GM21381 (cell line): ENCODE data around the gene RCAN1.
"Not testable (repeated sequence)": the region's sequence is repeated elsewhere in the genome, so short reads cannot be mapped to it uniquely, and the experiment has no call there.

Source experiments
- ATAC-seq: cut with Tn5 transposase; IDR thresholded peaks from one replicate; pipeline ENCODE4 v1.9.1; 2021; ENCODE audit warnings: mild to moderate bottlenecking, moderate library complexity; ENCODE audit not compliant: unreplicated experiment

The RCAN1 gene

DNA sequence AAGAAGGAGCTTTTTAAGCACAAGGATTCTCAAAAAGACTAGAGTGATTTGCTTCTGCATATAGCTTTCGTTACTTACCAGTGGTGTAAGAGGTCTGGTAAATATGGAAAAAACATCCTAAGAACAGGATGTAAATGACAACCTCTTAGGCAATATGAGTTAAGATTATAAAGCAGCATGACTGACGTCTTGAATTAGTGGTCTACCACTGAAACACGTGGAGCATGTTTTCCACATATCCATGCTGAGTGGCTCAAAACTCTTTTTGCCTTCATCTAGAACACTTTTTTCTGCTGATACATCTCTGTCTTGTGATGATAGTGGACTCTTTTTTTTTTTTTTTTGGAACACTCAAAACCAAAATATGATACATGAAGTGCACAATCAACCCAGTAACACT, 44.6 kb downstream of the RCAN1 start:
- no peak for ATAC-seq

- no peak for ATAC-seq
Observed at GRCh38 chr21:34569381-34569979, 45.4 kb downstream of the RCAN1 start.

- ATAC-seq: not testable (repeated sequence)
Observed at GRCh38 chr21:34568801-34569200, 46.1 kb downstream of the RCAN1 start.

DNA sequence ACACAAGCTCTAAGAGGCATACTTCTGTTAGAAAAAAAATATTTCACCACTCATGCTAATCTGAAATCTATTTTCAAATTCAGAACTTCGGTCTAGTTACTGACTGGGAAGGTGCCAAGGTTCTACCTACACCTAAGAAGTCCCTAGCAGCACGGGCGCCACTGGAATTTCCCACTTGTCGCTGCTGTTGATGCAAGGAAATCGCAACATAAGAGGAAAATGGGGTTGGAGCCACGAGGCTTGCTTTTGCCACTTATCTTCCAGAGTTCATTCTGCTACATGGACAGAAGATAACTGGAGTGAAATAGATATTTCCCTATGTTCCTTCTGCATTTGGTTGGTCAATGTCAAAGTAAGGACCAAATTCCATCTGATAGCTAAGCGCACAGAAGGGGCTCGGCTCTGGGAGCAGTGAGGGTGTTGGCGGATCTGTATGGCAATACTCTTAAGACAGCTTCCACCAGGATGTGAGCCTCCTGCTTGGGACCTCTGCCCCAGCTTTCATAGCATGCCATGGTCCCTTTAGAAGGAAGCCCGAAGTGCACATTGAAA, 47.2 kb downstream of the RCAN1 start:
- no peak for ATAC-seq

DNA sequence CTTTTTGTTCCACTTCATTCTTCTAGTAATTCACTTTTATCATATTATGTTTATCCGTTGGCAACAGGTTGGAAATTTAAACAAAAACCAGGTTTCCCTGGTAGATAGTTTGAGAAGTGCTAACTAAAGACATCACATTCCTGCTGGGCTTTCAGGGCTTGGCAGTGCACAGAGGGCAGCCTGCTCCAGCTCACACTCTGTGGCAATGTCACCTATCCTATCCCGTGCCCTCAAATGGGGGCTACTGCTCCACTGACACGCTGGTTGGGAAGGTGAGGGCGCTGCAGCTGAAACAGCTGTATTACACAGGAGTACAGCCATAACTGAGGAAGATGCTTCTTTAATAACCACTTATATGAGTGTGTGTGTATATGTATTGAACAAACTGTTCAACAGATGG, 49.7 kb downstream of the RCAN1 start:
- ATAC-seq: no peak

DNA sequence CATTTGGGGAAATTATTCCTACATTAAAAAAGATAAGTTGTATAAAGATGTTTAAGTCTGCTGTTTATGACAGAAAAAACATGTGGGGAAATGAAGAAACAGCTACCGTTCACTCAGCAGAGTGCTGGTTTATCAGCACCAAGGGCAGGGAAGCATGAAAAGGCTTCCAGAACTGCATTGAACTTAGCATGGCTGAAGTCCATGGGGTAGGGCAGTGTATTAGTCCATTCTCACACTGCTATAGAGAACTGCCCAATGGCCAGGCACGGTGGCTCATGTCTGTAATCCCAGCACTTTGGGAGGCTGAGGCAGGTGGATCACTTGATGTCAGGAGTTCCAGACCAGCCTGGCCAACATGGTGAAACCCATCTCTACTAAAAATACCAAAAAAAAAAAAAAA, 51.5 kb downstream of the RCAN1 start:
- not testable (repeated sequence) for ATAC-seq

DNA sequence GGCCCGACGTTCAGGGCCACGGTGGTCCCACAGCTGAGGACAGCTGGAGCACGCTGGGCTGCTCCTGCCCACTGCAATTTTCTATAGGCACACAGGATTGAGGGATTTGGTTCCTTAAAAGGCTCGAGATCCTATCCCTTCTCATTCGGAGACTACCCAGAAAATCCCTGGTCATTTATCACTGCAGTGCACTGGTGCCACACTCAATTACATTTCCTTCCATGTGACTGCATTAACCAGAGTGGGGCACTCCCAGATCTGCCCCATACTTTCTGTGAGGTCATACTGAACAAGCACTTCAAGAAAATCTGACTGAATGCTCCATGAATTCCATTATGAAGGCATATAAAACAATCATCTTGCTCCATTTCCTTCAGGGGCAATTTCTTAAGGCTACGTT, 53.1 kb downstream of the RCAN1 start:
- ATAC-seq: no peak

DNA sequence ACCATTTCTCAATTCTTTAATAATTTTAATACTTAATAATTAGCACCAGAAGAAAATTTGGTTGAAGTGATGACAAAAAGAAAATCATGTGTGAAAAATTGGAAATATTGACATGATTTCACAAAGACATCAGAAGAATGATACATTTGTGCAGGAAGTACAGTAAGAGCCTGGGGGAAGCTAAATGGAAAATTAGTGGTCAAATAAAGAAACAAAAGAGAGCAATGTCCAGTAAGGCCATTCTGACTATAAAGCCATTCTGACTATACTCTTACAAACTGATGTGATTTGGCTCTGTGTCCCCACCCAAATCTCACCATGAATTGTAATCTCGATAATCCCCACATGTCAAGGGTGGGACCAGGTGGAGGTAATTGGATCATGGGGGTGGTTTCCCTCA, 54.3 kb downstream of the RCAN1 start:
- ATAC-seq: no peak

- ATAC-seq: no peak
Observed at GRCh38 chr21:34560021-34560420, 54.9 kb downstream of the RCAN1 start.

DNA sequence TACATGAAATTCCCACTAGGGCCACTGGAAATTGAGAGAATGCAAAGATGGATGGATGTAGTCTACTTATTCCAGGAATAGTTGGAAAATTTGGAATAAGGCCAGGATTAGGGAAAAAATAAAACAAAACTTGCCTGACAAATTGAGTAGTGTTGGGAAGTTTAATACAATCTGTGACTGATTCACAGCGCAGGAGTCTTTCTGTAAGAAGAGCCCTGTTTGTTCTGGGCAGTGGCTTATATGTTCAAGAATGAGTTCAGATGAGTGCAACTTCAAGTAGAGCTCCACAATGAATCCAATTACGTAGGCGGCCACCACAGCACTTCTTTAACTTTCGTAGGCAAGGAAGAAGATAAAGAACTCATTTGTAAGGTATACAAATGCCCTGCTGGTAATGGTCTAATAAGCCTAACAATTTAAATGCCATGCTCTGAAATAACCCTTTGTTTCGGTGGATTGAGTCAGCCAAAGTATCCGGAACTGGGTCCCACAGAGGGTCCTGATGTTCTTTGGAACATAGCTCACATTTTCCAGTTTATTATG, 55.8 kb downstream of the RCAN1 start:
- no peak for ATAC-seq

- ATAC-seq: no peak
Observed at GRCh38 chr21:34558166-34558565, 56.7 kb downstream of the RCAN1 start.

DNA sequence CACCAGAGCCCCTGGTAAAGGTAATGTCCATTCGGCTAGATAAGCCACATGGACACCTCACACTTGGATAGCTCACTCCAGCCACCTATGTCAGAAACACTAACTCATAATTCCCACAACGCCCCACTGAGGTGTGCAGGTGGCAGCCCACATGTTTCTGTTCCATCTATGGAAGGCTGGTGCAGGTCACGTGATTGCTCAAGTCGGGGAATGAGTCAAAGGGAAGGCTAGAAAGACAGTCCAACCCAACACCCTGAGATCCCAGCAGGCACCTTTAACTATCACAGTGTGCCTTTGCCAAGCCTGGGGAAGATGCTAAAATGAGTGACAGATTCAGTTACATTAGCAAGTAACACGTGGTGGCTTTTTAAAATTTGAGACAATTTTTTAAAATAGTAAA, 57.7 kb downstream of the RCAN1 start:
- ATAC-seq: no peak

GRCh38 chr21:34554670-34555069, 60.2 kb downstream of the RCAN1 start:
- ATAC-seq: not testable (repeated sequence)

DNA sequence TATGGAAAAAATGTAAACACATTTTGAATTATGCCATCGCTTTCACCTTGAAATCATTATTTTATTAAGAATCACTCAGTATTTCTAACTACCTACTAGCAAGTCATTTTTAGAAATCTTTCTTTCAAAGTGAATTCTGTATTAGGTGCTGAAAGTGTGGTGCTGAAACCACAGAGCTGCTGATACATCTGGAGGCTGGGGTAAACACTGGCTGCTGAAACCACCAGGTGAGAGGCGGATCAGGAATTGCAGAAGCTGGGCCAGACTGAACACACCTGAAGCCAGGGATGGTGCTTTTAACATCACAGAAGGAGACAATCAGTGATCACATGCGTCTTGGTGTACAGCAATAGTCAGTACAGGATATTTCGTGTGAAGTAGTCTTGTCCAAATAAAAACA, 60.7 kb downstream of the RCAN1 start:
- no peak for ATAC-seq

DNA sequence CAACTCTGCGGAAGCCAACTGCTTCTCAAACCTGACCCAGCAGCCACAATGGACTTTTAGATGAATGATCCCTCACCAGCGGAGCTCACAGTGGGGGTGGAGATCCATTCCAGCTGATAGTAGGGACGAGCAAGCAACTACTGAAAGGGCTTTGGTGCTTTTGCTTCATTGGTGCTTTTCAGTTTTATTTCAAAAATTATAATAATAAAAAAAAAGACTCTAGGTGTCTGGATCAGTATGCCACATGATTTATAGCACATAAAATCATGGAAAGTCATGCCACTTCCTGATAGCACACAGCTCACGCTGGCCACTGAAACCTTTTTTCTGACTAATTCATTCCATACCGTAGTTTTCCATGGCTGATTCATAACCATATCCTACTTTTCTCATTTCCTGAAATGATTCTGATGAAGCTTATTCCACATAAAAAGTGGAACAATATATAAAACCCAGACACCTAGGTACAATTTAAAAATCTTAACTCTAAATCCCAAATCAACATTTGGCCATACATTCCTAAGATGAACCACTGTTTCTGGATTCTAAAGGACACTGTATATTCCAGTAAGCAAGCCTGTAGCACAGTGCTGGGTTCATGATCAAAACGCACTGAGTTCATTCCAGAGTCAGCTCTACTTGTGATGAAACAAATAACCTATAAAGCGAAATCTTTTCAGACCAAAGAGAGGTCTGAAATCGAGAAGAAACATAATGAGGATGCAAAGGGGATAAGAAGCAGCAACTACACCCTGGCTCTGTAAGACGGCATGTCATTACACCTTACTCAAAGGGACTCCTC, 61.6 kb downstream of the RCAN1 start:
- no peak for ATAC-seq

- no peak for ATAC-seq
Observed at GRCh38 chr21:34552360-34553098, 62.4 kb downstream of the RCAN1 start.

DNA sequence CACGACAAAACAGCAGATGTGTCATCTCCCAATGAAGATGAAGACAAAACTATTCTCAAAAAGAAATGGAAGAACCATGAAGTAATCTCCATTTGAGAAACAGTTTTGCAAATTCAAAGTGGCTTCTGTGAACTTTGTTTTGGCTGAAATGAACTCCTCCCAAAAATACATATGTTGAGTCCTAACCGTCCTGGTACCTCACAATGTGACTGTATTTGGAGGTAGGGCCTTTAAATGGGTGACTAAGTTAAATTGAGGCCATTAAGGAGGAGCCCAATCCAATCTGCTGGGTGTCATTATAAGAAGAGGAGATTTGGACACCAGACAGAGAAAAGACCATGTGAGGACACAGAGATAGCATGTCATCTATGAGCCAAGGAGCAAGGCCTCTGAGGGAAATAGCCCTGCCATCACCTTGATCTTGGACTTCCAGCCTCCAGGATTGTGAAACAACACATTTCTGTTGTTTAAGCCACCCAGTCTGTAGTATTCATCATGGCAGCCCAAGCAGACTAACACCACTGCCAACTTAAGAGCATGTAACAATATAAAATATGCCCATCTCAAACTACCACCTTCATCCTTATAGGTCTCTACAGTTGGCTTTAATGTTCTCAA, 64.6 kb downstream of the RCAN1 start:
- no peak for ATAC-seq

DNA sequence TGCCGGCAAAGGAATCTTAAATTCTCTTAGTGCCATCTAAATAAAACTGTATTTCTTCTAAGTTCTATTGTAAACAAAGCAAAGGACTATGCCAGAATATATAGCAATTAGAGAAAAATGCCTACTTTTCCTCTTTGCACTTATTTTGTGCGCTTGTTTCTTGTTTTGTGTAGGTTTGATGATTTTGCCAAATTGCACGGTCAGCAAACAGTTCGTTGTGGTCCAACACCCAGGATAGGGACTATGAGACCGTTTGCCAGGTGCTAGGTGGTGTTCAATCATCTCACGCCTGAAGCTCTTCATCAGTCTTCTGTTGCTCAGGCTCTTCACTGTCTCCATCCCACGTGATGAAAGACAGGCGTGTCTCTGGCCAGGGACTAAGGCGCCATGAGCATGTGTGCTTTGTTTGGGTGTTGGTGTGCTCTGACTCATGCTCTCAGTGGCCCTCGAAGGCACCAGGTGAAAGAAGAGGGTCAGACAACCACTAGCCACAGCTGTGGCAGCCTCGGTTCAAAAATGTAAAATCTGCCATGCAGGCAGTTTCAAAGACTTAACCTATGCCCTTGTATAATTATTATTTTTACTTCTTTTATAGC, 66.0 kb downstream of the RCAN1 start:
- ATAC-seq: no peak

DNA sequence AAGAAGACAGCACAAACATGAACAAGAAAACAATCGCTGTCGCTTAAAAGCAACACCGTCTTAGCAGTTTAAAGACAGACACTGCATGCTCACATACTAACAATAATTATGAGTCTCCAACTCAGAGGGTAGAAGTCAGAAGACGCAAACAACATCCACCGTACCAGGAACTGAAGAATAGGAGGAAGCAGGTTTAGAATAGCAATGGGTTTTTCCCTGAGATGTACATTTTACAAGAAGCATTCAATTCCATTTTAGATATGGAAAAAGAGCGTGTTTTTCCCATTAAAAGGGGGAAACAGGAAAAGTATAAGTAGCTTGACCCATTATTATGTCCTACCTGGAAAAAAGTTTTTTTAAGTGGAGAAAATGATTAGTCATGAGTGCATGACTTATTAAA, 68.4 kb downstream of the RCAN1 start:
- no peak for ATAC-seq

DNA sequence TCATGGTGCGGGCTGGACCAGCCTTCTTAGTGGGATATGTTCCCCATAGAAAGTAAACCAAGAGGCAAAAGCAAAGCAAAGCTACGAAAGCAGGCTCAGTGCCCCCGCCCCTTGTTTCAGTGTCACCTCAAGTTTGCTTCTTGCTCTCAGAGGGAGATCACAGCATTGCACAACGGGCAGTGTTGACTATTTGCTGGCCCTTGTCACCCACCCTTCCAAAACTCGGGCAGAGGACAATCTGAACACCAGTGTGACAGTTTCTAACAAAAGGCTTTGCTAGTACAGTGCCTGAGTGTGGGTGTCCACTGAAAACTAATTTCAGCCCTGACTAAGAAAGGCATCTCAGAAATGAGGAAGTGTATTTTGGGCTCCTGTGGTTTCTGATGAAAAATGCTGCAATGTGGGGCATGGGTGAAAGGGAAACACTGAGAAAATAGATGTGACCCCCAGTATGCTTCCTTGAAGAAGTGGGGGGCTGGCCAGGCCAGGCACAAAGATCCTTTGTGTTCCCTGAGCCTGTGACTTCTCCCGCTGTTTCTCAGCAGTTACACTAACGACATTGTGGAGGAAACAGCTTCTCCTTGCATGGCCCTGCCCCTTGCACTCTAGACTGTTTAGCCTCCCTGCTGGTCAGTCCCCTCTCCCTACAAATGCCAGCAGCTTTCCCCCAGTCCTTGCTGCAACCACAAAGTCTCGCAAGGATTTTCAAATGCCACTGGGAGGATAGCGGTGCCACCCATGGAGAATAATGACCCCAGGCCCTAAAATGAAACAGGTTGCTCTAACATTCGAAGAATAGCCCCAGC, 69.6 kb downstream of the RCAN1 start:
- ATAC-seq: peak; percentile 86
